Ovary (tissue), 9 donors: ENCODE data around the gene FMN1. TPM values are rescaled to one million over a fixed set of nuclear protein-coding genes. Genes with fewer than 3 reads are reported as not detected.

ENCODE experiments used
- DNase-seq, 5 donors: peaks; one replicate each; pipeline ENCODE4 v3.0.0-alpha.2; 2019 to 2020
- H3K27ac ChIP-seq, 2 donors: fragments of 200-600 bp; one replicate each; pipeline versions ENCODE4 v1.5.1 to v1.8.0; 2019 to 2022
- H3K27me3 ChIP-seq: fragments of 200-600 bp; one replicate; pipeline ENCODE4 v1.8.0; 2022
- H3K36me3 ChIP-seq: fragments of 200-600 bp; sonication (generic); one replicate; pipeline ENCODE4 v1.5.1; 2019
- H3K4me1 ChIP-seq: one replicate; pipeline ENCODE4 v1.8.1; 2013; ENCODE audit warnings: mild to moderate bottlenecking, moderate library complexity; ENCODE audit not compliant: insufficient read depth
- H3K4me3 ChIP-seq: fragments of 200-600 bp; sonication (generic); one replicate; pipeline ENCODE4 v1.5.1; 2017
- H3K9me3 ChIP-seq, 2 donors: fragments of 200-600 bp in 1 of 2; sonication (generic) in 1 of 2; one replicate each; pipeline versions ENCODE4 v1.5.1 to v1.8.1; 2013 to 2019; ENCODE audit warnings: mild to moderate bottlenecking in 1 of 2, moderate library complexity in 1 of 2
- CTCF ChIP-seq, 3 donors: fragments of 450-650 bp in 2 of 3; fragments of 200-600 bp in 1 of 3; IDR thresholded peaks; one replicate each; pipeline versions ENCODE4 v1.5.1 to v1.8.0; 2016 to 2022; ENCODE audit warnings: antibody characterized with exemption in 3 of 3, mild to moderate bottlenecking in 1 of 3
- EP300 ChIP-seq: sonication (generic); formaldehyde crosslinking; IDR thresholded peaks from one replicate; pipeline ENCODE4 v1.6.1; 2017; ENCODE audit warnings: antibody characterized with exemption
- POLR2A ChIP-seq: fragments of 450-650 bp; IDR thresholded peaks from one replicate; pipeline ENCODE4 v1.6.1; 2017; ENCODE audit warnings: antibody characterized with exemption, mild to moderate bottlenecking, moderate library complexity
- WGBS, 3 donors: extraction: QIAGEN DNeasy Blood & Tissue Kit in 1 of 3; methylation state at CpG; one replicate each; pipeline versions ENCODE4 v1.1.5 to v1.1.7; 2013 to 2017; 5-methylcytosine and 5-hydroxymethylcytosine counted together
- intact Hi-C, 4 donors: fragments of 100-400 bp; cut with DNase I; formaldehyde crosslinking; loops; one replicate each; pipeline versions ENCODE4 v1.11.0 to v1.15.1; 2022 to 2023
- polyA plus RNA-seq, 2 donors: library from polyadenylated mRNA; stranded (reverse); fragments of 200-250 nt in 1 of 2; fragments of 350-450 nt in 1 of 2; fragmentation: Illumina TruSeq in 1 of 2; extraction: RNeasy Lipid Tissue Mini Kit (QIAGEN cat#74804) in 1 of 2; gene quantifications; one replicate each; pipeline ENCODE4 v1.2.3, GENCODE V29; 2013 to 2014
- total RNA-seq, 7 donors: library from RNA; depleted of rRNA in 2 of 7; stranded (reverse); fragments of >200 nt in 2 of 7; fragmentation: NEBNext Ultra II Directional in 3 of 7; extraction: Animal tissue kit (Norgen Biotek cat#: 25700) in 3 of 7; gene quantifications; one replicate each; pipeline versions ENCODE4 v1.1.0 to v1.2.4, GENCODE V29; 2016 to 2023
- donor health status: DM: no; HTN: no; CAD: no; lungs with moderate emphysema.
- donor health status: DM: no; HTN: no; CAD: no.
- donor health status: Bipolar disorder and iron deficiency.
- donor health status: DM: yes; HTN: yes; CAD: no.
- donor health status: DM: no; HTN: no; CAD: no.
- donor health status: DM: yes; HTN: yes; CAD: no.

Gene FMN1
- total and polyA plus RNA-seq, 9 donors, result 0.13 to 16.9 (median 2.6) TPM

DNA sequence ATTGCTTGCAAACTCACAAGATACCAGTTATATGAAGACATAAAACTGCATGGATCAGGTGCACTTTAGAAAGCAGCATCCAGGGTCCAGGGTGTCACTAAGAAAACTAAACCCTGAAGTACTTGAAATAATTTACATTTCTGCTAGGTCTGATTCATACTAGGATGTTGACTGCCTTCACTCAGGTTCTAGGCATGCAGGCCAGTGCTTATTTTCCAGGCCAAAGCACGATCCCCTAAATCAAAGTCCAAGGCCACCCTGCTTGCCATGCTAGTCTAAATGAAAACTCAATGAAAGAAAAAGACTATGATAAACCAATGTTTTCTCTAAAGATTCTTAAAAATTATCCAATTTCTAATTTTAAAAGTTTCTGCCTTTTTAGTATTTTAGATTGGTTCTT lies 427.3 kb downstream of the FMN1 start:
- Histone ChIP-seq H3K27me3 (no peaks in the 10 kb centered on the region), H3K4me3 (no peak overlapping the region), H3K36me3 (no peaks in the 10 kb centered on the region), H3K4me1 (no peaks in the 10 kb centered on the region), H3K27ac (no peak overlapping the region), H3K9me3 (no peaks in the 10 kb centered on the region)
- 67 to 90% (median 69%) methylated on average over 1 of the region's 1 CpG for WGBS, 3 donors
- no peak for DNase-seq
- intact Hi-C loops, result no loop called here
- TF ChIP-seq POLR2A, result no peak
- TF ChIP-seq EP300, result no peak
- no peak for TF ChIP-seq CTCF (IDR thresholded peaks at IDR 0.05)

DNA sequence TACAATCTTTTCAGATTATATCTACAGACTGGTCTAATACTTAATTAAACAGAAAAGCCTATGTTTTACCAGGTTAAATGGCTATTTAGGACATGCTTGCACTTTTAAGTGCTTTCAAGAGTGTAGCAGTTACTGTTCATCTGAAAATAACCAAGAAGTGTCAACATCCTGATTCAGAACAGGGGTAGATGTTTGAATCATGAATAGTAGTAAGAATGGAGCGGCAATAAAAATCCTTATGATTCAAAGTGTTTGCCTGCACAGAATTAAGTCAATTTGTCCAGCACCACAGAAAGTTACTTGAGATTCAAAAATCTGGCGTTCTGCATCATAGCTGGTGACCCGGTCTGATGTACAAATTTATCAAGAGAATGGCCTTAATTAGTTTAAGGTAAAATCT lies 428.4 kb downstream of the FMN1 start:
- DNase-seq, result no peak
- no peaks in the 10 kb centered on the region for H3K36me3 ChIP-seq
- WGBS, 3 donors, result 64 to 82% (median 75%) methylated on average over 3 of the region's 3 CpGs
- no peaks in the 10 kb centered on the region for H3K4me1 ChIP-seq
- H3K27ac ChIP-seq, result no peak overlapping the region
- no peak for TF ChIP-seq EP300
- no peak for TF ChIP-seq CTCF (IDR thresholded peaks at IDR 0.05)
- TF ChIP-seq POLR2A, result no peak
- H3K9me3 ChIP-seq, result no peaks in the 10 kb centered on the region
- no peak overlapping the region for H3K4me3 ChIP-seq
- no peaks in the 10 kb centered on the region for H3K27me3 ChIP-seq
- intact Hi-C loops, result no loop called here

GRCh38 chr15:32765236-32765635 lies 429.3 kb downstream of the FMN1 start:
- Histone ChIP-seq H3K27me3 (no peaks in the 10 kb centered on the region), H3K9me3 (no peaks in the 10 kb centered on the region), H3K4me3 (no peak overlapping the region), H3K36me3 (no peaks in the 10 kb centered on the region), H3K4me1 (no peaks in the 10 kb centered on the region), H3K27ac (no peak overlapping the region)
- no peak for DNase-seq
- TF ChIP-seq POLR2A (no peak), CTCF (IDR thresholded peaks at IDR 0.05) (no peak), EP300 (no peak)
- intact Hi-C loops, result no loop called here
- 49 to 64% (median 63%) methylated on average over 4 of the region's 4 CpGs for WGBS, 3 donors

- intact Hi-C loops, result no loop called here
- Histone ChIP-seq H3K27ac (no peak overlapping the region), H3K9me3 (no peaks in the 10 kb centered on the region), H3K27me3 (no peaks in the 10 kb centered on the region), H3K4me3 (no peak overlapping the region), H3K36me3 (no peaks in the 10 kb centered on the region), H3K4me1 (no peaks in the 10 kb centered on the region)
- WGBS, 3 donors, result 87 to 96% (median 89%) methylated on average over 1 of the region's 1 CpG
- TF ChIP-seq EP300, result no peak
- DNase-seq, result no peak
Measured at GRCh38 chr15:32763295-32763694, 431.2 kb downstream of the FMN1 start.

DNA sequence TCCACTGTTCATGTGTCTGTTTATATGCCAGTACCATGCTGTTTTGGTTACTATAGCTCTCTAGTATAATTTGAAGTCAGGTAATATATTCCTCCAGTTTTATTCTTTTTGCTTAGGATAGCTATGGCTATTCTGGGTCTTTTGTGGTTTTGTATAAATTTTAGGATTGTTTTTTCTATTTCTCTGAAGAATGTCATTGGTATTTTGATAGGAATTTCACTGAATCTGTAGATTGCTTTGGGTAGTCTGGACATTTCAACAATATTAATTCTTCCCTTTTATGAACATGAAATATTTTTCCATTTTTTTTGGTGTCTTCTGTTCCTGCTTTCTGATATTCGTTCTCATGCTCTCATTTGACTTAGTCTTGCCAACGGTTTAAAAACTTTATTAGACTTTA lies 437.1 kb downstream of the FMN1 start:
- no peaks in the 10 kb centered on the region for H3K9me3 ChIP-seq
- no peak for DNase-seq
- H3K36me3 ChIP-seq, result no peaks in the 10 kb centered on the region
- H3K27me3 ChIP-seq, result no peaks in the 10 kb centered on the region
- no peak for TF ChIP-seq EP300
- TF ChIP-seq CTCF (IDR thresholded peaks at IDR 0.05), result no peak
- TF ChIP-seq POLR2A, result no peak
- H3K4me1 ChIP-seq, result no peaks in the 10 kb centered on the region
- WGBS, 3 donors, result 75 to 83% (median 76%) methylated on average over 2 of the region's 2 CpGs
- H3K27ac ChIP-seq, result no peak overlapping the region
- intact Hi-C loops, result no loop called here
- H3K4me3 ChIP-seq, result no peak overlapping the region
